Tibial artery (tissue), 4 donors: Measurements from ENCODE around the gene GAS7.

Experiments
- DNase-seq, 2 donors: peaks; one replicate each; pipeline ENCODE4 v3.0.0-alpha.2; 2019
- H3K27ac ChIP-seq, 2 donors: fragments of 200-600 bp; sonication (generic) in 1 of 2; 1 replicate in 1 of 2; 2 replicates in 1 of 2; pipeline ENCODE4 v1.5.1; 2018 to 2019; ENCODE audit warnings: mild to moderate bottlenecking in 1 of 2
- H3K27me3 ChIP-seq, 2 donors: fragments of 200-600 bp; sonication (generic) in 1 of 2; one replicate each; pipeline versions ENCODE4 v1.5.1 to v1.6.0; 2016 to 2019
- H3K36me3 ChIP-seq, 3 donors: fragments of 200-600 bp; sonication (generic) in 2 of 3; one replicate each; pipeline ENCODE4 v1.5.1; 2016 to 2019; ENCODE audit warnings: mild to moderate bottlenecking in 2 of 3
- H3K4me1 ChIP-seq, 4 donors: fragments of 200-600 bp; sonication (generic) in 2 of 4; 1 replicate in 3 of 4; 2 replicates in 1 of 4; pipeline ENCODE4 v1.5.1; 2016 to 2019
- H3K4me3 ChIP-seq, 2 donors: fragments of 200-600 bp; sonication (generic) in 1 of 2; 1 replicate in 1 of 2; 2 replicates in 1 of 2; pipeline ENCODE4 v1.5.1; 2018 to 2019; ENCODE audit warnings: mild to moderate bottlenecking in 2 of 2
- H3K9me3 ChIP-seq, 3 donors: fragments of 200-600 bp; sonication (generic) in 1 of 3; one replicate each; pipeline ENCODE4 v1.5.1; 2016 to 2019
- intact Hi-C: fragments of 100-400 bp; cut with DNase I; formaldehyde crosslinking; loops from one replicate; pipeline ENCODE4 v1.15.0; 2023; ENCODE audit warnings: low total_unique reads
- TF ChIP-seq, protein P1 (sequence below), 2 experiments: fragments of 200-600 bp in 1 of 2; fragments of 450-650 bp in 1 of 2; IDR thresholded peaks; one replicate each; pipeline ENCODE4 v1.5.1; 2017 to 2019; ENCODE audit warnings: antibody characterized with exemption in 2 of 2, mild to moderate bottlenecking in 1 of 2, moderate library complexity in 1 of 2

Gene GAS7

GRCh38 chr17:9953492-9953891, 244.9 kb downstream of the GAS7 start:
- H3K9me3 ChIP-seq, result no peaks in the 10 kb centered on the region
- intact Hi-C loops, result no loop called here
- H3K4me3 ChIP-seq, result no peak overlapping the region
- TF ChIP-seq, protein P1, sequence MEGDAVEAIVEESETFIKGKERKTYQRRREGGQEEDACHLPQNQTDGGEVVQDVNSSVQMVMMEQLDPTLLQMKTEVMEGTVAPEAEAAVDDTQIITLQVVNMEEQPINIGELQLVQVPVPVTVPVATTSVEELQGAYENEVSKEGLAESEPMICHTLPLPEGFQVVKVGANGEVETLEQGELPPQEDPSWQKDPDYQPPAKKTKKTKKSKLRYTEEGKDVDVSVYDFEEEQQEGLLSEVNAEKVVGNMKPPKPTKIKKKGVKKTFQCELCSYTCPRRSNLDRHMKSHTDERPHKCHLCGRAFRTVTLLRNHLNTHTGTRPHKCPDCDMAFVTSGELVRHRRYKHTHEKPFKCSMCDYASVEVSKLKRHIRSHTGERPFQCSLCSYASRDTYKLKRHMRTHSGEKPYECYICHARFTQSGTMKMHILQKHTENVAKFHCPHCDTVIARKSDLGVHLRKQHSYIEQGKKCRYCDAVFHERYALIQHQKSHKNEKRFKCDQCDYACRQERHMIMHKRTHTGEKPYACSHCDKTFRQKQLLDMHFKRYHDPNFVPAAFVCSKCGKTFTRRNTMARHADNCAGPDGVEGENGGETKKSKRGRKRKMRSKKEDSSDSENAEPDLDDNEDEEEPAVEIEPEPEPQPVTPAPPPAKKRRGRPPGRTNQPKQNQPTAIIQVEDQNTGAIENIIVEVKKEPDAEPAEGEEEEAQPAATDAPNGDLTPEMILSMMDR (IDR thresholded peaks at IDR 0.05), result no peak
- H3K36me3 ChIP-seq, result peaks cover 0 to 3% (median 0%) of the 10 kb centered on the region in 3 donors
- no peak overlapping the region for H3K27ac ChIP-seq
- H3K27me3 ChIP-seq, result peaks cover 0 to 10% of the 10 kb centered on the region in 2 donors
- H3K4me1 ChIP-seq, result no peaks in the 10 kb centered on the region
- no peak for DNase-seq

- no peaks in the 10 kb centered on the region for H3K9me3 ChIP-seq
- H3K36me3 ChIP-seq, result no peaks in the 10 kb centered on the region
- TF ChIP-seq, protein P1 (IDR thresholded peaks at IDR 0.05), result no peak
- no peak overlapping the region for H3K4me3 ChIP-seq
- no peaks in the 10 kb centered on the region for H3K4me1 ChIP-seq
- no peak for DNase-seq
- no peaks in the 10 kb centered on the region for H3K27me3 ChIP-seq
- H3K27ac ChIP-seq, result no peak overlapping the region
- intact Hi-C loops, result no loop called here
These were observed 246.6 kb downstream of the GAS7 start for GRCh38 chr17:9951803-9952202.

GRCh38 chr17:9948928-9949327, 249.5 kb downstream of the GAS7 start:
- TF ChIP-seq, protein P1 (IDR thresholded peaks at IDR 0.05), result no peak
- Histone ChIP-seq H3K27me3 (no peaks in the 10 kb centered on the region), H3K9me3 (no peaks in the 10 kb centered on the region), H3K4me1 (no peaks in the 10 kb centered on the region), H3K27ac (no peak overlapping the region), H3K36me3 (no peaks in the 10 kb centered on the region), H3K4me3 (no peak overlapping the region)
- no peak for DNase-seq
- intact Hi-C loops, result no loop called here

DNA sequence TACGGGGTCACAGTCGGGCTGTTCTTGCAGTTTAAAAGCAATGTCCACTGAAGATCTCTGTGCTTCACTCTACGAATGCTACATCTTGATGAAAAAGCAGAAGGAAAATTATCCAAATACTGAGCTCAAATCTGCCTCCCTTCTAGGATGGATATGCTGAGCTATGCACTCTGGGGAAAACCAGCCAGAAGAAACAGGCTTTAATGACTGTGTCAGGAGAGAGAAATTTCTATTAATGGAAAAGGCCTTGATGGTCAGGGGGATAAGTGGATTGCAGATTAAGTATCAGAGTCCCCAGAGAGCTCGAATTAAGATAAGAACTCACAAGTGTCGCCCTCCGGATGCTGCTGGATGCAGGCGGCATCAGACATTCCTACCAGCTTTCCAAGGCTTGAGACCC, 253.7 kb downstream of the GAS7 start:
- Histone ChIP-seq H3K27ac (no peak overlapping the region), H3K27me3 (no peaks in the 10 kb centered on the region), H3K36me3 (peaks cover 0 to 5% (median 0%) of the 10 kb centered on the region in 3 donors), H3K9me3 (no peaks in the 10 kb centered on the region), H3K4me3 (no peak overlapping the region), H3K4me1 (no peaks in the 10 kb centered on the region)
- TF ChIP-seq, protein P1 (IDR thresholded peaks at IDR 0.05), result no peak
- intact Hi-C loops, result no loop called here
- DNase-seq, result no peak

DNA sequence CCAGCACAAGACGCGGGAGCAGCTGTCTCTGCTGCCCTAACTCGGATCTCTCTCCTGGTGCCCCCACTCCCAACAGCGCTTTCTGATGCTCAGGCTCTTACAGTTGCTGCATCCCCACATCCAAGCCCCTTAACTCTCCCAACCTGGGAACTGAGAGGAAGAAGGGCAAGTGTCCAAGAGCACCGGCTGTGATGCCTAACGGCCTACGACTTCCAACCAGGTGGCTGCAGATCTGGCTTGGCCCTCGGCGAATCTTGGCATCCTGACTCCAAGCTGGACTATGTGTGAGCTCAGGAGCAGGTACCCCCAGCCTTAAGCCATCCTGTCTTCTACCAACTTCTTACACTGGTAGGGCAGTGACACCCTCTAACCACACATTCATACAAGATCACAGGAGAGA, 255.1 kb downstream of the GAS7 start:
- TF ChIP-seq, protein P1 (IDR thresholded peaks at IDR 0.05), result no peak
- H3K4me3 ChIP-seq, result no peak overlapping the region
- peaks cover 0 to 9% (median 3%) of the 10 kb centered on the region in 3 donors for H3K9me3 ChIP-seq
- peaks cover 0 to 14% (median 0%) of the 10 kb centered on the region in 3 donors for H3K36me3 ChIP-seq
- no peaks in the 10 kb centered on the region for H3K4me1 ChIP-seq
- H3K27ac ChIP-seq, result no peak overlapping the region
- intact Hi-C loops, result no loop called here
- no peaks in the 10 kb centered on the region for H3K27me3 ChIP-seq
- no peak for DNase-seq

DNA sequence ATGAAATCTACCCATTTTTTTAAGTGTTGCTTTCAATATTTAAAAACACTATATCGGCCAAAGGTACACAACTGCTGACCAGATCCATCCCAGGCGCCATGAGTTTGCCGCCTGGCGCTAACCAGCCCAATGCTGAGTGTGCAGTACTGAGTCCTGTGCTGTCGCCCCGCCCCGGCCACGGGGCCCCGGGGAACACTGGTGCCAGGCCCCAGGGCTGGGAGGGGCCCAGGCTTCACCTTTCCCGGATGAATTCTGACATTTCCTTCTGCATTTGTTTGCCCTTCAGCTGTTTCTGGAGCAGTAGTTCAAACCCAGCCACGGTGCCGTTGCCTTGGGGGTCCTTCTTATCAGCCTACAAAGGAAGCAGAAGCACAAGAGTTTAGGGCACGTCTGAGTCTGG, 255.5 kb downstream of the GAS7 start:
- DNase-seq, result no peak
- Histone ChIP-seq H3K9me3 (peaks cover 0 to 12% (median 8%) of the 10 kb centered on the region in 3 donors), H3K36me3 (peaks cover 0 to 14% (median 0%) of the 10 kb centered on the region in 3 donors), H3K4me1 (peaks cover 0 to under 1% (median 0%) of the 10 kb centered on the region in 4 donors), H3K4me3 (no peak overlapping the region), H3K27ac (no peak overlapping the region), H3K27me3 (no peaks in the 10 kb centered on the region)
- TF ChIP-seq, protein P1 (IDR thresholded peaks at IDR 0.05), result no peak
- intact Hi-C loops, result no loop called here
